ENCODE data around the gene CADPS2.

- TF ChIP-seq SPI1 (IDR thresholded peaks at IDR 0.05; ENCODE audit: low read depth, low read length) (no peak), POLR2A (IDR thresholded peaks at IDR 0.05; ENCODE audit: low read depth, low read length) (no peak), POLR2AphosphoS5 (IDR thresholded peaks at IDR 0.05; ENCODE audit: low read depth, low read length) (no peak)
Observed at GRCh38 chr7:122507591-122507990, 378.7 kb downstream of the CADPS2 start.
